Gastrocnemius medialis (tissue), 4 donors: Measurements from ENCODE around the gene HOXD10.

Source experiments
- POLR2A ChIP-seq, 2 donors: fragments of 450-650 bp; IDR thresholded peaks; one replicate each; pipeline ENCODE4 v1.6.1; 2017; ENCODE audit warnings: antibody characterized with exemption in 2 of 2, mild to moderate bottlenecking in 2 of 2, moderate library complexity in 2 of 2
- TF ChIP-seq, protein P1 (sequence below), 5 experiments: fragments of 450-650 bp in 3 of 5; fragments of 200-600 bp in 2 of 5; sonication (generic) in 2 of 5; IDR thresholded peaks in 4 of 5; conservative IDR thresholded peaks in 1 of 5; 1 replicate in 4 of 5; 2 replicates in 1 of 5; pipeline ENCODE4 v1.5.1; 2016 to 2019; ENCODE audit warnings: antibody characterized with exemption in 5 of 5, mild to moderate bottlenecking in 3 of 5, moderate library complexity in 3 of 5

- TF ChIP-seq, protein P1, sequence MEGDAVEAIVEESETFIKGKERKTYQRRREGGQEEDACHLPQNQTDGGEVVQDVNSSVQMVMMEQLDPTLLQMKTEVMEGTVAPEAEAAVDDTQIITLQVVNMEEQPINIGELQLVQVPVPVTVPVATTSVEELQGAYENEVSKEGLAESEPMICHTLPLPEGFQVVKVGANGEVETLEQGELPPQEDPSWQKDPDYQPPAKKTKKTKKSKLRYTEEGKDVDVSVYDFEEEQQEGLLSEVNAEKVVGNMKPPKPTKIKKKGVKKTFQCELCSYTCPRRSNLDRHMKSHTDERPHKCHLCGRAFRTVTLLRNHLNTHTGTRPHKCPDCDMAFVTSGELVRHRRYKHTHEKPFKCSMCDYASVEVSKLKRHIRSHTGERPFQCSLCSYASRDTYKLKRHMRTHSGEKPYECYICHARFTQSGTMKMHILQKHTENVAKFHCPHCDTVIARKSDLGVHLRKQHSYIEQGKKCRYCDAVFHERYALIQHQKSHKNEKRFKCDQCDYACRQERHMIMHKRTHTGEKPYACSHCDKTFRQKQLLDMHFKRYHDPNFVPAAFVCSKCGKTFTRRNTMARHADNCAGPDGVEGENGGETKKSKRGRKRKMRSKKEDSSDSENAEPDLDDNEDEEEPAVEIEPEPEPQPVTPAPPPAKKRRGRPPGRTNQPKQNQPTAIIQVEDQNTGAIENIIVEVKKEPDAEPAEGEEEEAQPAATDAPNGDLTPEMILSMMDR (IDR thresholded peaks at IDR 0.05 in 4 of 5, conservative IDR thresholded peaks at IDR 0.05 in 1 of 5): no peak
- TF ChIP-seq POLR2A (IDR thresholded peaks at IDR 0.05): no peak
These were observed 14.2 kb upstream of the HOXD10 start for GRCh38 chr2:176102309-176102866.
